Measurements from ENCODE around the gene CCDC28A.
A peak's percentile ranks its signal among the peaks of the same experiment; 100 is the strongest.
"Not testable (repeated sequence)": the region's sequence is repeated elsewhere in the genome, so short reads cannot be mapped to it uniquely, and the experiment has no call there.

CCDC28A gene

GRCh38 chr6:138773177-138774091 is at the start of gene CCDC28A:
Gene CCDC28A (plus strand): TSS chr6:138773769. CDS start chr6:138776121, 2,352 bp downstream.
- DNase-seq, result peak; percentile 96

- no peak for DNase-seq
Measured at GRCh38 chr6:138724015-138724414, 49.6 kb upstream of the CCDC28A start.

GRCh38 chr6:138726066-138726756 is 47.4 kb upstream of the CCDC28A start:
- no peak for DNase-seq

- DNase-seq, result no peak
Measured at GRCh38 chr6:138726757-138727097, 46.8 kb upstream of the CCDC28A start.

GRCh38 chr6:138727182-138727581 is 46.4 kb upstream of the CCDC28A start:
- no peak for DNase-seq

GRCh38 chr6:138728662-138729061 is 44.9 kb upstream of the CCDC28A start:
- DNase-seq, result no peak

- not testable (repeated sequence) for DNase-seq
Measured at GRCh38 chr6:138730037-138730436, 43.5 kb upstream of the CCDC28A start.

GRCh38 chr6:138734585-138734984 is 39.0 kb upstream of the CCDC28A start:
- no peak for DNase-seq

GRCh38 chr6:138736640-138737039 is 36.9 kb upstream of the CCDC28A start:
- no peak for DNase-seq

GRCh38 chr6:138752017-138752416 is 21.6 kb upstream of the CCDC28A start:
- DNase-seq, result no peak

- DNase-seq, result no peak
Measured at GRCh38 chr6:138757136-138757535, 16.4 kb upstream of the CCDC28A start.

- peak; percentile 61 for DNase-seq
Measured at GRCh38 chr6:138765896-138766655, 7.5 kb upstream of the CCDC28A start.

GRCh38 chr6:138769102-138769676 is 4.4 kb upstream of the CCDC28A start:
- peak; percentile 62 for DNase-seq

- peak; percentile 21 for DNase-seq
Measured at GRCh38 chr6:138772596-138773176, 883 bp upstream of the CCDC28A start.

- DNase-seq, result no peak
Measured at GRCh38 chr6:138774370-138774769, 801 bp downstream of the CCDC28A start.

GRCh38 chr6:138776659-138777058 is 3.1 kb downstream of the CCDC28A start:
- DNase-seq, result no peak

- no peak for DNase-seq
Measured at GRCh38 chr6:138778331-138778730, 4.8 kb downstream of the CCDC28A start.

GRCh38 chr6:138782243-138782642 is 8.7 kb downstream of the CCDC28A start:
- no peak for DNase-seq

- no peak for DNase-seq
Measured at GRCh38 chr6:138785079-138785478, 11.5 kb downstream of the CCDC28A start.

- no peak for DNase-seq
Measured at GRCh38 chr6:138785980-138786379, 12.4 kb downstream of the CCDC28A start.

GRCh38 chr6:138787138-138787537 is 13.6 kb downstream of the CCDC28A start:
- DNase-seq, result no peak

- no peak for DNase-seq
Measured at GRCh38 chr6:138795809-138796603, 22.4 kb downstream of the CCDC28A start, which contains the start of gene ECT2L. Gene ECT2L (plus strand): TSS chr6:138796087. CDS start chr6:138813275, 17,188 bp downstream.

Measured in hematopoietic multipotent progenitor cell treated with erythropoietin and hydrocortisone succinate and interleukin-3 and kit ligand, for 8 days (in vitro differentiated cells).